ENCODE results near the gene HRAS. TPM values are rescaled to one million over a fixed set of nuclear protein-coding genes. Genes with fewer than 3 reads are reported as not detected.
"Not testable (repeated sequence)": the region's sequence is repeated elsewhere in the genome, so short reads cannot be mapped to it uniquely, and the experiment has no call there.

Gene HRAS
- total RNA-seq, 6 donors from 2014 or later, result 45.5 to 85.0 (median 59.9) TPM

DNA sequence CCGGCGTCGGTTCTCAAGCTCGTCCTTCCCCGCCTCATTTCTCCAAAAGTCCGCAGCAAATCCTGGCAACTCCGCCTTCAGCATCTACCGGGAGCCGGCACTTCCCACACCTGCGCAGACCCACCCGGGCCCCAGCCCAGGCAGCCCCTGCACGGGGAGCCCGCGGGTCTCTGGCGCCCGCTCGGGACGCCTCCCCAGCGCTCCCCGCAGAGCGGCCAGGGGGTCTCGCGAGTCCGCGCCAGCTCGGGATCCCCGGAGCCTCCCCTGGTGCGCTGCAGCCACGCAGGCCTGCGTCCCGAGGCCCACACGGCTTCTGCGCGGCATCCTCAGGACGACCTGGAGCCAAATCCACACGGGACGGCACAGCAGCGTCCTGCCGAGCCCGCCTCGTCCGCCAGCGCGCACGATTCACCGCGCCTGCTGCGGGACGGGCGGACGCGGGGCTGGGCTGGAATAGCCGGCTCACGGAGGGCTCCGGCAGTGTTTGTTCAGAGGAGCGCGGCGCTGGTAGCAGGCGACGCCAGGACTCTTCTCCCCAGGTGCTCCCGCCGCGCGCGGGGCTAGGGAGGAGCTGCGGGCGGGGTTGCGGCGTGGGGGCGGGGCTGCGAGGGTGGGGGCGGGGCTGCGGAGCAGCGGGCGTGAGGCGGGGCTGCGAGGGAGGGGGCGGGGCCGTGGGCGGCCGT, 40.1 kb upstream of the HRAS start:
- DNase-seq, result no peak
- peak overlapping the region; percentile 52 to 68 (median 60) for H3K27ac ChIP-seq

DNA sequence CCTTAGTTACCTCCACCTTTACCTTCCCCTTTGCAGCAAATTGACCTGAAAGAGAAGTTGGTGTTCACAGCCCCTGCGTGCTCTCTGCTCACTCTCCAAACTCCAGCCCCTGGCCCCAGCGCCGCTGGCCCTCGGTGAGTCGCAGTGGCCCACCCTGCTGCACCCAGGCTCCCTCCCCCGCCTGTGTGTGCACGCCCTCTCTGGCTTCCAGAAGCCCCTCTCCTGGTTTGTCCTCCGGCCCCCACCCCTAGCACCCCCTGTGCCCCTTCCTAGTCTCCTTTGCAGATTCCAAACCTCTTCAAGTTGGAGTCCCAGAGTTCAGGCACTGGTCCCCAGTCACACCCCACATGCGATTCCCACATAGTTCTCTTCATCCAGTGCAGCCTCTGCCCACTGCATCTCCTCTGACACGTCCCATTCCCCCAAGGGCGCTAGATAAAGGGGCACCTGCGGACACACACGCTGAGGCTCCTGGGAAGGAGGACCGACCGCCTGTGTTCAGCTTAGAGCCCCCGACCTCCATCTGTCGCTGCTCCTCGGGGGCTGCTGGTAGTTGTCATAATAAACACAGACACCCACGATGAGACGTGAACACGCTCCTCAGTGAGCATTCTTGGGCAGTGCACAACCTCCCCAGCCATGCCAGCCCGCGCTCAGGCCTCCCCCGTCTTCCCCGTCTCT, 39.4 kb upstream of the HRAS start:
- WGBS, 2 donors, result 30 to 32% methylated on average over 23 to 24 of the region's 25 CpGs
- Histone ChIP-seq H3K27ac (peak overlapping the region; percentile 52 to 68 (median 60)), H3K27me3 (no peaks in the 10 kb centered on the region), H3K36me3 (no peaks in the 10 kb centered on the region), H3K4me3 (peak overlapping the region; percentile 71 to 96 (median 78)), H3K4me1 (peaks cover 42 to 56% (median 46%) of the 10 kb centered on the region in 4 donors), H3K9me3 (no peaks in the 10 kb centered on the region)
- ATAC-seq (ENCODE audit: low FRiP score in 2 of 2), result peak in 1 of 2 donors; percentile 7
- TF ChIP-seq POLR2A (IDR thresholded peaks at IDR 0.05) (no peak), POLR2AphosphoS5 (IDR thresholded peaks at IDR 0.05) (no peak), EP300 (IDR thresholded peaks at IDR 0.05) (no peak)
- TF ChIP-seq, protein P1, sequence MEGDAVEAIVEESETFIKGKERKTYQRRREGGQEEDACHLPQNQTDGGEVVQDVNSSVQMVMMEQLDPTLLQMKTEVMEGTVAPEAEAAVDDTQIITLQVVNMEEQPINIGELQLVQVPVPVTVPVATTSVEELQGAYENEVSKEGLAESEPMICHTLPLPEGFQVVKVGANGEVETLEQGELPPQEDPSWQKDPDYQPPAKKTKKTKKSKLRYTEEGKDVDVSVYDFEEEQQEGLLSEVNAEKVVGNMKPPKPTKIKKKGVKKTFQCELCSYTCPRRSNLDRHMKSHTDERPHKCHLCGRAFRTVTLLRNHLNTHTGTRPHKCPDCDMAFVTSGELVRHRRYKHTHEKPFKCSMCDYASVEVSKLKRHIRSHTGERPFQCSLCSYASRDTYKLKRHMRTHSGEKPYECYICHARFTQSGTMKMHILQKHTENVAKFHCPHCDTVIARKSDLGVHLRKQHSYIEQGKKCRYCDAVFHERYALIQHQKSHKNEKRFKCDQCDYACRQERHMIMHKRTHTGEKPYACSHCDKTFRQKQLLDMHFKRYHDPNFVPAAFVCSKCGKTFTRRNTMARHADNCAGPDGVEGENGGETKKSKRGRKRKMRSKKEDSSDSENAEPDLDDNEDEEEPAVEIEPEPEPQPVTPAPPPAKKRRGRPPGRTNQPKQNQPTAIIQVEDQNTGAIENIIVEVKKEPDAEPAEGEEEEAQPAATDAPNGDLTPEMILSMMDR (IDR thresholded peaks at IDR 0.05), result no peak
- peak in 1 of 2 donors; percentile 74 for DNase-seq

More for the DNA sequence above, 40.1 kb upstream of the HRAS start:
- Histone ChIP-seq H3K27me3 (no peaks in the 10 kb centered on the region), H3K4me1 (peaks cover 45 to 63% (median 51%) of the 10 kb centered on the region in 4 donors), H3K4me3 (peak overlapping the region; percentile 71 to 96 (median 78)), H3K9me3 (no peaks in the 10 kb centered on the region), H3K36me3 (no peaks in the 10 kb centered on the region)
- peak in 1 of 2 donors; percentile 17 for ATAC-seq (ENCODE audit: low FRiP score in 2 of 2)
- TF ChIP-seq, protein P1 (IDR thresholded peaks at IDR 0.05), result peak in 1 of 6 experiments; percentile 15
- TF ChIP-seq EP300 (IDR thresholded peaks at IDR 0.05), result no peak
- peak in 2 of 4 donors; percentile 10 to 41 for TF ChIP-seq POLR2A (IDR thresholded peaks at IDR 0.05)
- peak in 1 of 2 donors; percentile 18 for TF ChIP-seq POLR2AphosphoS5 (IDR thresholded peaks at IDR 0.05)
- 2 to 3% methylated on average over 21 of the region's 81 CpGs for WGBS, 2 donors

DNA sequence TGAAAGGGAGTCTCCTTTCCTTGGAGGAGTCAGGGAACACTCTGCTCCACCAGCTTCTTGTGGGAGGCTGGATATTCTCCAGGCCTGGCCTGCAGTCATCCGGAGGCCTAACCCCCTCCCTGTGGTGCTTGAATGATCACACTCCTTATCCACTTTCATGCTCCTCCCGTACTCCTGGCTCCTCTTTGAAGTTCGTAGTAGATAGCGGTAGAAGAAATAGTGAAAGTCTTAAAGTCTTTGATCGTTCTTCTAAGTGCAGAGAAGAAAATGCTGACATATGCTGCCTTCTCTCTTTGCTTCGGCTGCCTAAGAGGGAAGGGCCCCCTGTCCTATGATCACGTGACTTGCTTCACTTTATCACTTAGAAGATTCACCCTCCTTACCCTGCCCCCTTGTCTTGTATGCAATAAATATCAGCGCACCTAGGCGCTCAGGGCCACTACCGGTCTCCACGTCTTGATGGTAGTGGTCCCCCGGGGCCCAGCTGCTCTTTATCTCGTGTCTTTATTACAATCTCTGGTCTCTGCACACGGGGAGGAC, 38.7 kb upstream of the HRAS start:
- not testable (repeated sequence) for H3K27me3 ChIP-seq; DNase-seq; ATAC-seq (ENCODE audit: low FRiP score in 2 of 2); H3K9me3 ChIP-seq; H3K36me3 ChIP-seq
- Histone ChIP-seq H3K4me3 (peak overlapping the region in 3 of 4 donors; percentile 76 to 96 (median 80)), H3K27ac (peak overlapping the region in 2 of 4 donors; percentile 17 to 46), H3K4me1 (peaks cover 42 to 57% (median 44%) of the 10 kb centered on the region in 4 donors)
- WGBS, 2 donors, result 52 to 72% methylated on average over 13 to 14 of the region's 14 CpGs

DNA sequence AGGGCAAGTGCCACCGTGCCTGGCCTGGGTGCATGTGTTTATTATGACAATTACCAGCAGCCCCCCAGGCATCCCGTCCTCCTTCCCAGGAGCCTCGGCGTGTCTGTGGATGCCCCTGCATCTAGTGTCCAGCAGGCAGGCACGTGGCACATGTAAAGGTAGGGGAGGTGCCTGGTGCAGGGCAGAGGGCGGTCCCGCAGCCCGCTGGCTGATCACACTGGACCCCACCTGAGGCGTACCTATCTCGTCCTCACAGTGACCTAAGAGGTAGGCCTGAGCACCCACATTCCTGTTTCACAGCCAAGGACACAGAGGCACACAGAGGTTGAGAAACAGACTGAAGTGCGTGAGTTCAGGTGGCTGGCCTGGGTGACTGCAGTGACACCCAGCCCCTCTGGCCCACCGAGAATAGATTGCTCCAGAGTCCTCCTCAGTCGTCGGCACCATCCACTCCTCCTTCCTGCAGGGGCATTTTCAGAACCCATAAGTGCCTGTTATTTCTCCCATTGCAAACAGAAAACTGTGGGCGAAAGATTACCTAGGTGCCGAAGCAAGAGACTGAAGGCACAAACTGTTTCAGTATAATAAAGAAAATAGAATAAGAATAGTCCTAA, 37.9 kb upstream of the HRAS start:
- no peaks in the 10 kb centered on the region for H3K9me3 ChIP-seq
- TF ChIP-seq POLR2A (IDR thresholded peaks at IDR 0.05) (no peak), POLR2AphosphoS5 (IDR thresholded peaks at IDR 0.05) (no peak), EP300 (IDR thresholded peaks at IDR 0.05) (no peak)
- TF ChIP-seq, protein P1 (IDR thresholded peaks at IDR 0.05), result no peak
- peaks cover 36 to 51% (median 39%) of the 10 kb centered on the region in 4 donors for H3K4me1 ChIP-seq
- H3K4me3 ChIP-seq, result no peak overlapping the region
- H3K27me3 ChIP-seq, result no peaks in the 10 kb centered on the region
- 69 to 86% methylated on average over 9 to 16 of the region's 16 CpGs for WGBS, 2 donors
- ATAC-seq (ENCODE audit: low FRiP score in 2 of 2), result peak in 1 of 2 donors; percentile 17
- H3K36me3 ChIP-seq, result no peaks in the 10 kb centered on the region
- H3K27ac ChIP-seq, result peak overlapping the region in 3 of 4 donors; percentile 26 to 60 (median 46)
- peak; percentile 73 to 81 for DNase-seq

DNA sequence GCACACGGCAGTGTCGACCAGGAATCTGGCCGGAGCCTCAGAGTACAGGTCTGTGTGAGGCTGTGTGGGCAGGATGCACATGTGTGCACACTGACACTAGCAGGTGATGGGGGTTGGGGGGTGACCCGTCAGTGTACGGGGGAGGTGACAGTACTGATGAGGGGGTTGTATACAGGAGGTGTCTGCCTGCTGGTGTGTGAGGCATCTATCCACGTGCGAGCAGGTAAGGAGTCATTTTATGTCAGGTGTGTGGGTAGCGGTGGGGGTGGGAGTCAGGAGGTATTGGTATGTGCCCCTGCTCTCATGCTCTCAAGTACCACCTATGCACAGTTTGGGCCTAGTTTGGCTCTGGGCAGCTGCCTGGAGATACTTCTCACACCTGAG, 36.4 kb upstream of the HRAS start:
- ATAC-seq (ENCODE audit: low FRiP score in 2 of 2), result no peak
- no peak for DNase-seq
- Histone ChIP-seq H3K27me3 (no peaks in the 10 kb centered on the region), H3K4me3 (no peak overlapping the region), H3K9me3 (no peaks in the 10 kb centered on the region), H3K4me1 (peaks cover 30 to 49% (median 36%) of the 10 kb centered on the region in 4 donors), H3K36me3 (no peaks in the 10 kb centered on the region), H3K27ac (no peak overlapping the region)
- 41 to 75% methylated on average over 3 to 8 of the region's 8 CpGs for WGBS, 2 donors
- TF ChIP-seq EP300 (IDR thresholded peaks at IDR 0.05), result no peak
- no peak for TF ChIP-seq POLR2A (IDR thresholded peaks at IDR 0.05)
- no peak for TF ChIP-seq POLR2AphosphoS5 (IDR thresholded peaks at IDR 0.05)
- TF ChIP-seq, protein P1 (IDR thresholded peaks at IDR 0.05), result no peak

Data from upper lobe of left lung (tissue), 6 donors.